IMR-90 (cell line): ENCODE measurements around the gene FAM20C. TPM values are rescaled to one million over a fixed set of nuclear protein-coding genes. Genes with fewer than 3 reads are reported as not detected.
A peak's percentile ranks its signal among the peaks of the same experiment; 100 is the strongest.

Source experiments
- ATAC-seq: fragments of 200-7000 bp; cut with Tn5 transposase; 2 replicates; pipeline ENCODE4 v1.9.1; 2020; ENCODE audit warnings: low read depth, mild to moderate bottlenecking, moderate library complexity
- BruUV-seq: library from RNA; stranded (reverse); fragments of 400-500 nt; replicated peaks from 2 replicates; lab custom pipeline; 2021; lab: Mats Ljungman, UMichigan
- CTCF ChIA-PET: fragments of 300-600 bp; formaldehyde crosslinking; extraction: SDS; loops from one replicate; lab custom pipeline; 2021; ENCODE audit warnings: antibody characterized with exemption; lab: Yijun Ruan, JAX
- POLR2A ChIA-PET: fragments of 300-600 bp; sonication (Branson Sonifier 250); formaldehyde crosslinking; loops from one replicate; lab custom pipeline; 2022; ENCODE audit warnings: antibody characterized with exemption; ENCODE audit not compliant: unreplicated experiment; lab: Charles Lee
- DNase-seq: peaks from one replicate; pipeline ENCODE4 v3.0.0; 2013
- H2AFZ ChIP-seq: replicated peaks from 2 replicates; pipeline ENCODE3; 2013; ENCODE audit warnings: low read length, mild to moderate bottlenecking; ENCODE audit not compliant: poor library complexity
- H2AK5ac ChIP-seq: 2 replicates; pipeline ENCODE4 v1.6.1; 2013; ENCODE audit warnings: low read depth, low read length, inconsistent platforms
- H2AK9ac ChIP-seq: replicated peaks from 2 replicates; pipeline ENCODE3; 2013; ENCODE audit warnings: mild to moderate bottlenecking, low read depth, low read length, moderate library complexity; ENCODE audit not compliant: poor library complexity
- H2BK120ac ChIP-seq: 2 replicates; pipeline ENCODE4 v1.6.1; 2013; ENCODE audit warnings: low read depth, low read length, inconsistent platforms
- H2BK15ac ChIP-seq: 3 replicates; pipeline ENCODE4 v1.6.1; 2013; ENCODE audit warnings: low read depth, low read length, inconsistent platforms
- H2BK20ac ChIP-seq: 2 replicates; pipeline ENCODE4 v1.6.1; 2013; ENCODE audit warnings: low read depth, mild to moderate bottlenecking, inconsistent platforms, low read length, moderate library complexity
- H2BK5ac ChIP-seq: 2 replicates; pipeline ENCODE4 v1.6.1; 2013; ENCODE audit warnings: mild to moderate bottlenecking, low read depth, low read length, inconsistent platforms; ENCODE audit not compliant: poor library complexity, severe bottlenecking
- H3K14ac ChIP-seq: replicated peaks from 2 replicates; pipeline ENCODE4 v1.6.1; 2013; ENCODE audit warnings: low read depth, low read length, inconsistent platforms
- H3K18ac ChIP-seq: 2 replicates; pipeline ENCODE4 v1.6.1; 2013; ENCODE audit warnings: low read depth, low read length, control low read depth
- H3K23ac ChIP-seq: 2 replicates; pipeline ENCODE4 v1.6.1; 2013; ENCODE audit warnings: low read depth, low read length, inconsistent platforms
- H3K27ac ChIP-seq: 2 replicates; pipeline ENCODE4 v1.5.1; 2013; ENCODE audit warnings: mild to moderate bottlenecking, control low read depth, low read length; ENCODE audit not compliant: insufficient read depth
- H3K27me3 ChIP-seq: 2 replicates; pipeline ENCODE4 v1.6.1; 2013; ENCODE audit warnings: low read length; ENCODE audit not compliant: control insufficient read depth, insufficient read depth
- H3K36me3 ChIP-seq: 2 replicates; pipeline ENCODE4 v1.6.1; 2013; ENCODE audit warnings: low read length, mixed read lengths; ENCODE audit not compliant: control insufficient read depth, insufficient read depth
- H3K4ac ChIP-seq: 2 replicates; pipeline ENCODE4 v1.6.1; 2013; ENCODE audit warnings: low read depth, low read length, inconsistent platforms
- H3K4me1 ChIP-seq: 2 replicates; pipeline ENCODE4 v1.6.1; 2013; ENCODE audit warnings: low read length, mixed read lengths; ENCODE audit not compliant: control insufficient read depth, insufficient read depth
- H3K4me2 ChIP-seq: 2 replicates; pipeline ENCODE4 v1.6.1; 2013; ENCODE audit warnings: low read depth, mild to moderate bottlenecking, control low read depth, low read length, moderate library complexity
- H3K4me3 ChIP-seq: 2 replicates; pipeline ENCODE4 v1.5.1; 2013; ENCODE audit warnings: low read depth, mild to moderate bottlenecking, control low read depth, low read length, moderate library complexity; ENCODE audit not compliant: insufficient read depth
- H3K56ac ChIP-seq: 2 replicates; pipeline ENCODE4 v1.6.1; 2013; ENCODE audit warnings: low read length, inconsistent platforms; ENCODE audit not compliant: insufficient read depth; ENCODE audit errors: extremely low read depth
- H3K79me1 ChIP-seq, 2 experiments: 2 replicates each; pipeline ENCODE4 v1.6.1; 2013; ENCODE audit warnings: low read length in 2 of 2, inconsistent platforms in 1 of 2, low read depth in 1 of 2
- H3K9ac ChIP-seq: 2 replicates; pipeline ENCODE4 v1.6.1; 2013; ENCODE audit warnings: low read depth, low read length, control low read depth
- H3K9me1 ChIP-seq: 2 replicates; pipeline ENCODE4 v1.6.1; 2013; ENCODE audit warnings: low read length, inconsistent platforms; ENCODE audit not compliant: insufficient read depth
- H3K9me3 ChIP-seq: 2 replicates; pipeline ENCODE4 v1.6.1; 2013; ENCODE audit warnings: low read length; ENCODE audit not compliant: control insufficient read depth, insufficient read depth
- H4K20me1 ChIP-seq: 2 replicates; pipeline ENCODE4 v1.6.1; 2013; ENCODE audit warnings: low read length, inconsistent platforms; ENCODE audit not compliant: insufficient read depth
- H4K5ac ChIP-seq: 2 replicates; pipeline ENCODE4 v1.6.1; 2013; ENCODE audit warnings: mild to moderate bottlenecking, low read depth, low read length, control low read depth
- H4K8ac ChIP-seq, 2 experiments: 2 replicates each; pipeline ENCODE4 v1.6.1; 2013; ENCODE audit warnings: low read depth in 2 of 2, low read length in 2 of 2, control low read depth in 1 of 2, inconsistent platforms in 1 of 2
- H4K91ac ChIP-seq: 2 replicates; pipeline ENCODE4 v1.6.1; 2013; ENCODE audit warnings: low read depth, low read length, inconsistent platforms; ENCODE audit not compliant: insufficient read depth
- BHLHE40 ChIP-seq: fragments of 150-350 bp; IDR thresholded peaks from 2 replicates; pipeline ENCODE4 v1.6.1; 2016; ENCODE audit warnings: mild to moderate bottlenecking, low read depth, low read length
- CEBPB ChIP-seq: IDR thresholded peaks from 2 replicates; pipeline ENCODE4 v1.6.1; 2012; ENCODE audit warnings: low read depth, low read length, improper control_type of control experiment
- CHD1 ChIP-seq: IDR thresholded peaks from 2 replicates; pipeline ENCODE4 v1.6.1; 2012; ENCODE audit warnings: low read depth, low read length, improper control_type of control experiment
- CTCF ChIP-seq: conservative IDR thresholded peaks from 2 replicates; pipeline ENCODE4 v1.5.1; 2012; ENCODE audit warnings: mild to moderate bottlenecking, low read depth, low read length, improper control_type of control experiment
- ELK1 ChIP-seq: fragments of 150-350 bp; IDR thresholded peaks from 2 replicates; pipeline ENCODE4 v1.6.1; 2016; ENCODE audit warnings: low read depth, mild to moderate bottlenecking, low read length, moderate library complexity, borderline replicate concordance
- FOS ChIP-seq: fragments of 150-350 bp; IDR thresholded peaks from 2 replicates; pipeline ENCODE4 v1.6.1; 2016; ENCODE audit warnings: low read depth, low read length
- MAFK ChIP-seq: IDR thresholded peaks from 2 replicates; pipeline ENCODE4 v1.6.1; 2012; ENCODE audit warnings: low read depth, low read length, improper control_type of control experiment
- MAZ ChIP-seq: IDR thresholded peaks from 2 replicates; pipeline ENCODE4 v1.6.1; 2012; ENCODE audit warnings: low read depth, mild to moderate bottlenecking, low read length, improper control_type of control experiment, moderate library complexity, borderline replicate concordance
- MXI1 ChIP-seq: IDR thresholded peaks from 2 replicates; pipeline ENCODE4 v1.6.1; 2012; ENCODE audit warnings: low read depth, mild to moderate bottlenecking, low read length, moderate library complexity, borderline replicate concordance
- NFE2L2 ChIP-seq: fragments of 150-350 bp; IDR thresholded peaks from 2 replicates; pipeline ENCODE4 v1.6.1; 2016; ENCODE audit warnings: low read depth, mild to moderate bottlenecking, low read length
- POLR2A ChIP-seq: IDR thresholded peaks from 2 replicates; pipeline ENCODE4 v1.6.1; 2012; ENCODE audit warnings: mild to moderate bottlenecking, low read depth, low read length
- RAD21 ChIP-seq: IDR thresholded peaks from 2 replicates; pipeline ENCODE4 v1.6.1; 2012; ENCODE audit warnings: low read length, improper control_type of control experiment
- RCOR1 ChIP-seq: IDR thresholded peaks from 2 replicates; pipeline ENCODE4 v1.6.1; 2012; ENCODE audit warnings: mild to moderate bottlenecking, low read length, improper control_type of control experiment; ENCODE audit not compliant: insufficient replicate concordance
- RFX5 ChIP-seq: IDR thresholded peaks from 2 replicates; pipeline ENCODE4 v1.8.0; 2012; ENCODE audit warnings: low read depth, mild to moderate bottlenecking, low read length, moderate library complexity
- SMC3 ChIP-seq: fragments of 150-350 bp; IDR thresholded peaks from 2 replicates; pipeline ENCODE4 v1.6.1; 2016; ENCODE audit warnings: low read depth, mild to moderate bottlenecking, antibody characterized with exemption, low read length, moderate library complexity
- WGBS, 2 experiments: methylation state at CpG; one replicate each; pipeline versions ENCODE4 v1.1.5 to v1.1.7; 2013; ENCODE audit warnings: missing lambda C conversion rate in 2 of 2; ENCODE audit not compliant: insufficient read length in 1 of 2; ENCODE audit errors: extremely low coverage in 2 of 2; 5-methylcytosine and 5-hydroxymethylcytosine counted together
- dilution Hi-C: fragments of 300-500 bp; cut with HindIII; formaldehyde crosslinking; loops from one replicate; pipeline ENCODE4 v1.14.3; 2018; ENCODE audit warnings: low sequenced_read_pairs; ENCODE audit not compliant: unreplicated experiment
- in situ Hi-C: fragments of 300-500 bp; cut with MboI; formaldehyde crosslinking; loops from 3 replicates; pipeline ENCODE4 v1.14.3; 2019; ENCODE audit warnings: low sequenced_read_pairs, inconsistent platforms, mixed read lengths
- intact Hi-C: fragments of 100-400 bp; cut with micrococcal nuclease; formaldehyde crosslinking; loops from 2 replicates; pipeline ENCODE4 v1.10.0; 2022
- polyA plus RNA-seq, 3 experiments: library from polyadenylated mRNA; depleted of rRNA; stranded (reverse); fragments of >200 nt; gene quantifications; 2 replicates each; pipeline ENCODE4 v1.2.3, GENCODE V29; 2012; ENCODE audit warnings: low replicate concordance in 1 of 3
- total RNA-seq: library from RNA; depleted of rRNA; stranded (reverse); fragments of >200 nt; gene quantifications from 2 replicates; pipeline ENCODE4 v1.2.3, GENCODE V29; 2012
- TF ChIP-seq, protein P1 (sequence below): fragments of 150-350 bp; IDR thresholded peaks from 2 replicates; pipeline ENCODE4 v1.6.1; 2017; ENCODE audit warnings: mild to moderate bottlenecking, antibody characterized with exemption, low read length, low read depth

FAM20C gene
- total and polyA plus RNA-seq, 2 of the 4 experiments (the other 2 are of a cell fraction): 7.7 to 36.6 TPM

DNA sequence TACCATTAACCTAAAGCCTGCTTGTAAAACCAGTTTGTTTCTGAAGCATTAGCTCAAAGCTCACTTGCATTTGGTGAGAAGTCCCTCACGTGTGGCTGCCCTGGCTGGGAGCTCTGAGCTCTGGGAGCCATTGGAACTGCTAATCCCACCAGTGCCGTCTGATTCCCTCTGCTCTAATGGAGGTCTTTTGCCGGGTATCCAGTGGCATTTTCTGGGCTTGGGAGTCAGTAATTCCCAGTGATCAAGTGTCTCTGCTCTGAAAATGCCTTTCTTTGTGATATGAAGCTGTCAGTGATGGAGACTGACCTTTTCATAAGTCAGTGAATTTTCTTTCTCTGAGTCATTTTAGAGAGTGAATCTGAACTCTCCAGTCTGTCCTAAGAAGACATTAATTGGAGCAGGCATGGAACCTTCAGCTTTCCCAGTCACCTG lies 36.9 kb upstream of the FAM20C start:
- H3K56ac ChIP-seq: no peak overlapping the region
- in situ Hi-C loops (no loop called here), intact Hi-C loops (no loop called here), dilution Hi-C loops (no loop called here)
- no peak overlapping the region for H2BK20ac ChIP-seq
- no peak overlapping the region for H3K18ac ChIP-seq
- H4K91ac ChIP-seq: peak overlapping the region; percentile 20; the same call in 1 of the 2 replicates
- ATAC-seq (peak; percentile 75), DNase-seq (peak; percentile 36)
- H4K8ac ChIP-seq: peak overlapping the region in 1 of 2 experiments; percentile 11; a peak in 1 of 4 replicates
- H3K27ac ChIP-seq: no peak overlapping the region
- 0 out of 3 replicates have a peak overlapping the region, but pooled peaks have one; percentile 42 for H2BK15ac ChIP-seq
- H3K14ac ChIP-seq: 0 out of 2 replicates have a peak overlapping the region, but pooled peaks have one; percentile 17
- H3K23ac ChIP-seq: peak overlapping the region; percentile 7; the same call in 1 of the 2 replicates
- H2AK5ac ChIP-seq: no peak overlapping the region
- no peak overlapping the region for H3K4me3 ChIP-seq
- ChIA-PET CTCF (no interaction called here), POLR2A (no interaction called here)
- H3K9me3 ChIP-seq: no peaks in the 10 kb centered on the region
- peak overlapping the region; percentile 52 for H2AK9ac ChIP-seq
- H2BK5ac ChIP-seq: no peak overlapping the region
- WGBS, 2 experiments: 83% methylated on average over 1 of the region's 3 CpGs; no CpG with 5 or more reads in 1 of the 2 experiments
- H3K27me3 ChIP-seq: peaks cover 7% of the 10 kb centered on the region; the same call in 1 of the 2 replicates
- BruUV-seq: no TSS peak
- no peak overlapping the region for H3K4ac ChIP-seq
- no peak for TF ChIP-seq ELK1
- TF ChIP-seq RCOR1: no peak
- TF ChIP-seq CHD1: no peak
- no peak for TF ChIP-seq MAFK
- TF ChIP-seq RFX5: no peak
- TF ChIP-seq POLR2A: no peak
- TF ChIP-seq FOS: no peak
- TF ChIP-seq RAD21: no peak
- TF ChIP-seq CTCF: no peak
- TF ChIP-seq SMC3: no peak
- no peak for TF ChIP-seq BHLHE40
- TF ChIP-seq MAZ: no peak
- TF ChIP-seq, protein P1, sequence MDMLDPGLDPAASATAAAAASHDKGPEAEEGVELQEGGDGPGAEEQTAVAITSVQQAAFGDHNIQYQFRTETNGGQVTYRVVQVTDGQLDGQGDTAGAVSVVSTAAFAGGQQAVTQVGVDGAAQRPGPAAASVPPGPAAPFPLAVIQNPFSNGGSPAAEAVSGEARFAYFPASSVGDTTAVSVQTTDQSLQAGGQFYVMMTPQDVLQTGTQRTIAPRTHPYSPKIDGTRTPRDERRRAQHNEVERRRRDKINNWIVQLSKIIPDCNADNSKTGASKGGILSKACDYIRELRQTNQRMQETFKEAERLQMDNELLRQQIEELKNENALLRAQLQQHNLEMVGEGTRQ: no peak
- TF ChIP-seq NFE2L2: no peak
- TF ChIP-seq CEBPB: no peak
- no peak for TF ChIP-seq MXI1
- peak overlapping the region; percentile 12 for H3K4me2 ChIP-seq
- no peak overlapping the region for H3K9ac ChIP-seq
- H3K36me3 ChIP-seq: no peaks in the 10 kb centered on the region
- no peaks in the 10 kb centered on the region; the same call in 1 of the 2 replicates for H3K9me1 ChIP-seq
- H4K5ac ChIP-seq: no peak overlapping the region
- H2BK120ac ChIP-seq: no peak overlapping the region; the same call in 1 of the 2 replicates
- peak overlapping the region; percentile 78 for H2AFZ ChIP-seq
- H4K20me1 ChIP-seq: no peaks in the 10 kb centered on the region
- H3K79me1 ChIP-seq: no peaks in the 10 kb centered on the region
- H3K4me1 ChIP-seq: peaks cover 8% of the 10 kb centered on the region
